ENCODE measurements around the gene CABCOCO1.
"Not testable (repeated sequence)": the region's sequence is repeated elsewhere in the genome, so short reads cannot be mapped to it uniquely, and the experiment has no call there.

CABCOCO1 gene

GRCh38 chr10:61653699-61654098, 9.0 kb upstream of the CABCOCO1 start:
- DNase-seq = no peak

- DNase-seq = no peak
These were observed 7.3 kb upstream of the CABCOCO1 start for GRCh38 chr10:61655335-61655851.

GRCh38 chr10:61663466-61663865, 737 bp downstream of the CABCOCO1 start:
- DNase-seq = no peak

GRCh38 chr10:61664985-61665384, 2.3 kb downstream of the CABCOCO1 start:
- no peak for DNase-seq

- no peak for DNase-seq
These were observed 6.5 kb downstream of the CABCOCO1 start for GRCh38 chr10:61669161-61669725.

- DNase-seq = no peak
These were observed 7.1 kb downstream of the CABCOCO1 start for GRCh38 chr10:61669849-61670248.

GRCh38 chr10:61673360-61673759, 10.6 kb downstream of the CABCOCO1 start:
- DNase-seq = no peak

- DNase-seq = no peak
These were observed 19.6 kb downstream of the CABCOCO1 start for GRCh38 chr10:61682323-61682722.

- DNase-seq = no peak
These were observed 20.6 kb downstream of the CABCOCO1 start for GRCh38 chr10:61683319-61683718.

GRCh38 chr10:61684894-61685507, 22.3 kb downstream of the CABCOCO1 start:
- no peak for DNase-seq

- no peak for DNase-seq
These were observed 26.0 kb downstream of the CABCOCO1 start for GRCh38 chr10:61688551-61689308.

GRCh38 chr10:61691667-61692066, 28.9 kb downstream of the CABCOCO1 start:
- not testable (repeated sequence) for DNase-seq

GRCh38 chr10:61692447-61693010, 29.8 kb downstream of the CABCOCO1 start:
- no peak for DNase-seq

- DNase-seq = no peak
These were observed 36.4 kb downstream of the CABCOCO1 start for GRCh38 chr10:61698968-61699655.

GRCh38 chr10:61701055-61701705, 38.5 kb downstream of the CABCOCO1 start:
- DNase-seq = no peak

- no peak for DNase-seq
These were observed 39.0 kb downstream of the CABCOCO1 start for GRCh38 chr10:61701706-61702105.

- no peak for DNase-seq
These were observed 39.9 kb downstream of the CABCOCO1 start for GRCh38 chr10:61702584-61702983.

GRCh38 chr10:61705022-61705613, 42.4 kb downstream of the CABCOCO1 start:
- DNase-seq = no peak

GRCh38 chr10:61708846-61709245, 46.1 kb downstream of the CABCOCO1 start:
- DNase-seq = no peak

GRCh38 chr10:61712105-61712504, 49.4 kb downstream of the CABCOCO1 start:
- DNase-seq = not testable (repeated sequence)

GRCh38 chr10:61719475-61719874, 56.7 kb downstream of the CABCOCO1 start:
- DNase-seq = not testable (repeated sequence)

GRCh38 chr10:61719906-61720305, 57.2 kb downstream of the CABCOCO1 start:
- no peak for DNase-seq
